Activated T-helper 1 cell treated with anti-CD3 and anti-CD28 coated beads, Interleukin-2, amount 50 U/mL, for 16 hours (primary cell): ENCODE results near the gene KDM4F.
"Not testable (repeated sequence)": the region's sequence is repeated elsewhere in the genome, so short reads cannot be mapped to it uniquely, and the experiment has no call there.

Experiments
- DNase-seq, 2 donors: peaks; one replicate each; pipeline ENCODE4 v3.0.0-alpha.2; 2020; ENCODE audit warnings: low read depth in 1 of 2, low spot score in 1 of 2

The KDM4F gene

GRCh38 chr11:95049122-95049521 is at the start of gene KDM4F:
TSS of gene KDM4F (plus strand) at chr11:95049422.
- not testable (repeated sequence) for DNase-seq

GRCh38 chr11:95003716-95004115 is 45.5 kb upstream of the KDM4F start:
- DNase-seq = no peak

- no peak for DNase-seq
These were observed 43.6 kb upstream of the KDM4F start for GRCh38 chr11:95005642-95006041.

GRCh38 chr11:95011376-95011775 is 37.8 kb upstream of the KDM4F start:
- DNase-seq = no peak

GRCh38 chr11:95014184-95014821 is 34.9 kb upstream of the KDM4F start:
- no peak for DNase-seq

DNA sequence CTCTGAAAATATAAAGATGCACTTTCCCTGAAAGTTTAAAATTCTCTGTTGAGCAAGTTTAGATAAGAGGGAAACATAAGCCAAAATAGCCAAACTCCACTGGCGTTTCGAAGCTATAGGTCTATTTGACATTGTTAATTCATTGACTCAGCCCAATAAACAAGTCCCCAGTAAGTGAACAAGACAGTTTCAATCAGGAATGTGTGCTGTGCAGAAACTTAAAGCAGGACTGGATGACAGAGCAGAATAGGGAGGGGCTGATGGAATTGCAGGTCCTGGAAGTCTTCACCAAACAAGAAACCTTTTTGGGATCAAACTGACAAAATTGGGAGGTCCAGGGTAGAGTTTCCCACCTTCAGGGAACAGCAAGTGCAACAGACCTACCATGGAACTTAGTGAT is 33.1 kb upstream of the KDM4F start:
- no peak for DNase-seq

DNA sequence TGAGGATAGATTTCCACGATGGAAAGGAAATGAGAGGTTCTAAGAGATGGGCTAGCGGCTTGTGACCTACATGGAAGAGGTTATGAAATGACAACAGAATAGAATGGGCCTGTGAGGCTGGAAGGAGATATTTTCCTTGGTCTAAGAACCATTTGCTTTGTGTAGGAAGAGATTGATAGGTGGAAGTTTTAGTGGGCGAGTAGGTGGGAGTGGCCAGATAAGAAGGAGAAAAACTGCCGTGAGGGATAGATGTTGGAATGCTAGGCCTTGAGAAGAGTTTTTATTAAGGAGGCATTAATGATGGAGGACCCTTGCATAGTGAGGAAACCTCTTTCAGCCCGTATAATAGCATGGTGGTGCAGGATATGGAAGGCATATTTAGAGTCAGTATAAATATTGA is 27.8 kb upstream of the KDM4F start:
- DNase-seq = not testable (repeated sequence)

- no peak for DNase-seq
These were observed 24.3 kb upstream of the KDM4F start, which contains the start of gene KDM4E for GRCh38 chr11:95024958-95025357. TSS of gene KDM4E (plus strand) at chr11:95025258. CDS start at chr11:95025558, 300 bp downstream.

DNA sequence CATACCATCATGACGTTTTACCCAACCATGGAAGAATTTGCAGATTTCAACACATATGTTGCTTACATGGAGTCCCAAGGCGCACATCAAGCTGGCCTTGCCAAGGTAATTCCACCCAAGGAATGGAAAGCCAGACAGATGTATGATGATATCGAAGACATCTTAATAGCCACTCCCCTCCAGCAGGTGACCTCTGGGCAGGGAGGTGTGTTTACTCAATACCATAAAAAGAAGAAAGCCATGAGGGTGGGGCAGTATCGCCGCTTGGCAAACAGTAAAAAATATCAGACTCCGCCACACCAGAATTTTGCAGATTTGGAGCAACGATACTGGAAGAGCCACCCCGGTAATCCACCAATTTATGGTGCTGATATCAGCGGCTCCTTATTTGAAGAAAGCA is 23.6 kb upstream of the KDM4F start:
- not testable (repeated sequence) for DNase-seq

DNA sequence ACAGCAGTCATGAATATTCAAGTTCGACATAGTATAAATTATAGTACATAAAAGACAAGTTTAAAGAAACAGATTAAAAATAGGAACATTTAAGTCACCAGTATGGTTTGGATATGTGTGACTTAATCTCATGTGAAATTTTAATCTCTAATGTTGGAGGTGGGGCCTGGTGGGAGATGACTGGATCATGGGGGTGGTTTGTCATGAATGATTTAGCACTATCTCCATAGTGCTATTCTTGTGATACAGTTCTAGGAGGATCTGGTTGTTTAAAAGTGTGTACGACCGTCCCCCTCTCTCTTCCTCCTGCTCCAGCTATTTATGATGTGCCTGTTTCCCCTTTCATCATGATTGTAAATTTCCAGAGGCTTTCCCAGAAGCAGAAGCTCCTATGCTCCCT is 20.9 kb upstream of the KDM4F start:
- no peak for DNase-seq

DNA sequence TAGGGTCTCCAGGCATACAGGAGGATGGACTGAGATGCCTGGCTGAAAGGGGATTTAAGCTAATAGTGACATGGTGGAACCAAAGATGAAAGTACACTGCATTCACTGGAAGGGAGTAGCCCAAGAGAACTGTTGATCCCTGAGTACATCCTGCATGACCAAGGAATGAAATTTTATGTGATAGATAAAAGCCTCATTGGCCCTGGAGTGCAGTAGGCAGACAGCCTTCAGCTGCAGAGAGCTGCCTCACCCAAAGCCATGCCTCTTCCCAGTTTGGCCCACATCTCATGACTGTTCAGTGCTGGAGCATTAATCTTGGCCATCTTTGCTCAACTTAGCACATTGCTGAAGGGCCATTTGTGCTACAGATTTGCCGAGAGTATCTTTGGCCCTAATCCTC is 16.2 kb upstream of the KDM4F start:
- DNase-seq = no peak

- no peak for DNase-seq
These were observed 13.9 kb upstream of the KDM4F start for GRCh38 chr11:95035316-95035715.

DNA sequence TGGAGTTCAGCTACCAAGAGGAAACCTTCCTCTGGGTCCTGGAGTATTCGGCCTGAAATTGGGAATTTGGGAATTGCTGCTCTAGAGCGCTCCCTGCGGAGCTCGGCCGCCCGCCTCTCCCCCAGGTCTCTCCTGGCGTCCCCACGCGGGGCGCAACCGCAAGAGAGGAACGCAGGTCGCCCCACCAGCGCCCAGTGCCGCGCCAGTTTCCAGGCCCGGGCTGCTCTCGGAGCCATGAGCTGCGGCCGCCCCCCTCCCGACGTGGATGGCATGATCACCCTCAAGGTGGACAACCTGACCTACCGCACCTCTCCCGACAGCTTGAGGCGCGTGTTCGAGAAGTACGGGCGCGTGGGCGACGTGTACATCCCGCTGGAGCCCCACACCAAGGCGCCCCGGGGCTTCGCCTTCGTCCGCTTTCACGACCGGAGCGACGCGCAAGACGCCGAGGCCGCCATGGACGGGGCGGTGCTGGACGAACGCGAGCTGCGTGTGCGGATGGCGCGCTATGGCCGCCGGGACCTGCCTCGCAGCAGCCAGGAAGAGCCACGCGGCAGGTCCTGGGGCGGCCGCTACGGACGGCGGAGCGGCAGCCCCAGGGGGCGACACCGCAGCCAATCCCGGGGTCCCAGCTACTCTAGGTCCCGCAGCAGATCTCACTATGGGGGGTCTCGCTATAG is 11.7 kb upstream of the KDM4F start:
- DNase-seq = not testable (repeated sequence)

DNA sequence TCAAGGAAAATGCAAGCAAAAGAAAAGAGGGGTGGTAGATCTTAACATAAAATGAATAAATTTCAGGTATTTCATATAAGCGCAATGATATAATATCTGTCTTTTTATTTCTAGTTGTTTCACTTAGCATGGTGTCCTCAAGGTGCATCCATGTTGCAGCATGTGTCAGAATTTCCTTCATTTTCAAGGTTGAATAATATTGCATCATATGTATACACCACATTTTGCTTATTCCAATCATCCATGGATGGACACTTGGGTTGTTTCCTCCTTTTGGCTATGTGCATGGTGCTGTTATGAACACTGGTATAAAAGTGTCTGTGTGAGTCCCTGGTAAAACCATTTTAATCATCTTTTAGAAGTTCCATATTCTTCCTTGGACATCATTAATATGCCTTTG is 7.0 kb upstream of the KDM4F start:
- DNase-seq = no peak

GRCh38 chr11:95042906-95043305 is 6.3 kb upstream of the KDM4F start:
- no peak for DNase-seq

GRCh38 chr11:95044010-95044409 is 5.2 kb upstream of the KDM4F start:
- no peak for DNase-seq

GRCh38 chr11:95045812-95046211 is 3.4 kb upstream of the KDM4F start:
- no peak for DNase-seq

DNA sequence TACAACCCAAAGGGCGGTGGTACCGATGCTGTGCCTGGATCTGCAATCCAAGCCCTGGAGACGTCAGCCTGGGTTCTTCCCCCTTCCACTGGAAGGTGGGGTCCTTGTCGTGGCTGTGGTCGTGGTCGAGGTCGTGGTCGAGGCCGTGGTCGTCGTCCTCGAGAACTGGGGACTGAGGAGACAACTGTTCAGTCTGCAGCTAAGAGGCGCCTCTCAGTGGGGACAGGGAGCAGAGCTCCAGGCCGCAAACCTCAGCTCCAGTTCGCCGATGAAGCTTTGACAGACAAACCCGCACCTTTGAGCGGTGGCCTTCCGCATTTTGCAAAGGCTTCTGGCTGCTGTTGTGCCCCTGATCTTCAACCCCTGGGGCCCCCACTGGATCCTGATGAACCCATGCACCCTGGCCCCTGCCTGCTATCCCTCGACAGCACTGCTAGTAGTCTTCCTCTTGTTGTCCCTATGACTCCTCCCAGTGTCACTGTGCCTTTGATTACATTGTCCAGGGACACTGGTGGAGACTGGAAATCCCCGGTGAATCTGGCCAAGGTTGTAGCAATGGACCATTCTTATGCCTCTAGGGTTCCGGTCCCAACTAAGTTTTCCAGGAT is 1.5 kb downstream of the KDM4F start:
- DNase-seq = no peak

GRCh38 chr11:95054356-95054755 is 5.1 kb downstream of the KDM4F start:
- no peak for DNase-seq

DNA sequence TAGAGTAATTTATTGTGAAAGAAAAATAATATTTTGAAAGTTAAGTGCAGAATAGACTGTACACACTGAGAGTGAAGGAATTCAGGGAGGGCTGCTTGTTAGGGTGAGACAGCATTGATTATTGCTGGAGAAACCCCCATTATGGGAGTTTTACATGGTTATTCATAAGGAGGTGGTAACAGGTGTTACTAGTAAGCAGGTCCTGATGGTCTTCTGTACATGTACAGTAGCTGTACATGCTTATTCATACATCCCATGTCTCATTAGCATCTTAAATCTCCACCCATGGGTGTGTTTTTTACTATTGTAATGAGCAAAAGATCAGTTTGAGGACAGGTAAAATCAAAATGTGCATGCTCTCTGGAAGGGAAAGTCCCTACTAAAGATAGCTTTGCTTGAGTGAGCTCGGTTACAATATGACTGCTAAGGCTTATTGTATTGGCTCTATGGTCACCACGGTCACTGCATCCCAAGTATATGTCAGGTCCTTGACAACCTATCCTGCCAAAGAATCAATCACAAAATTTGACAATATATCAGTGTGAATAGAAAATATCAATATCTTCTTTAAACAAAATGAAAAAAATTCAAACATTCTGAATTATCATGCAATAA is 6.2 kb downstream of the KDM4F start:
- no peak for DNase-seq

GRCh38 chr11:95057959-95058358 is 8.7 kb downstream of the KDM4F start:
- DNase-seq = no peak

DNA sequence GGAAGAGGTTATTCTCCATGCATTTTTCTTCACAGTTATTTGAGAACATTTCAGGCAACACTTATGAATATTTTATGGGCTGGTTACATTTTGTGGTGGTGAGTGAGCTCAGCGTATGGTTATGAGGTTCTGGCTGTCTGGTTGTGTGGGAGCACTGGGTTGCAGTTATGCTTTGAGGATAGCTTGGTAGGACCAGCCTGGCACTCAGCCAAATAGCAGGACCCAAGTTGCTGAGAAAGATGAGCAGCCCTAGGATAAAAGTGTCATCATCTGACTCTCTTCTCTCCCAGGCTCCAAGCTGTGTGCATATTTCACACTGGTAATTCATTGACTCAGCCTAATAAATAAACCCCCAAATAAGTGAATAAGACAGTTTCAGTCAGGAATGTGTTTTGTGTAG is 9.4 kb downstream of the KDM4F start:
- no peak for DNase-seq
